Cardiac fibroblast (primary cell): ENCODE measurements around the gene WWC2.
"Not testable (repeated sequence)": the region's sequence is repeated elsewhere in the genome, so short reads cannot be mapped to it uniquely, and the experiment has no call there.

Experiments used
- DNase-seq, 2 donors: peaks; one replicate each; pipeline versions ENCODE4 v3.0.0 to v3.0.0-alpha.2; 2010; ENCODE audit warnings: low read depth in 2 of 2
- H3K4me3 ChIP-seq, 2 donors: replicated peaks in 1 of 2; 1 replicate in 1 of 2; 2 replicates in 1 of 2; pipeline ENCODE4 v1.5.1; 2011; ENCODE audit warnings: low read depth in 2 of 2, low read length in 2 of 2, mild to moderate bottlenecking in 2 of 2, moderate library complexity in 1 of 2
- CTCF ChIP-seq: IDR thresholded peaks from one replicate; pipeline ENCODE4 v1.5.1; 2011; ENCODE audit warnings: low read depth, mild to moderate bottlenecking, low read length, inconsistent platforms

WWC2 gene

GRCh38 chr4:183191630-183192029 lies 92.6 kb downstream of the WWC2 start:
- TF ChIP-seq CTCF, result no peak
- H3K4me3 ChIP-seq, result no peak overlapping the region
- DNase-seq, result no peak

GRCh38 chr4:183192571-183192970 lies 93.5 kb downstream of the WWC2 start:
- H3K4me3 ChIP-seq, result no peak overlapping the region
- no peak for TF ChIP-seq CTCF
- DNase-seq, result no peak

- not testable (repeated sequence) for H3K4me3 ChIP-seq, DNase-seq
Observed at GRCh38 chr4:183193730-183194338, 94.8 kb downstream of the WWC2 start.

GRCh38 chr4:183195534-183195933 lies 96.5 kb downstream of the WWC2 start:
- no peak for TF ChIP-seq CTCF
- DNase-seq, result peak in 1 of 2 donors; percentile 12

GRCh38 chr4:183197140-183197539 lies 98.1 kb downstream of the WWC2 start:
- no peak for TF ChIP-seq CTCF
- H3K4me3 ChIP-seq, result no peak overlapping the region
- no peak for DNase-seq

More at GRCh38 chr4:183195534-183195933, 96.5 kb downstream of the WWC2 start:
- no peak overlapping the region for H3K4me3 ChIP-seq

- no peak overlapping the region for H3K4me3 ChIP-seq
- no peak for TF ChIP-seq CTCF
- peak; percentile 96 to 97 for DNase-seq
Observed at GRCh38 chr4:183200453-183200852, 101.4 kb downstream of the WWC2 start.

- no peak for TF ChIP-seq CTCF
- DNase-seq, result peak; percentile 33 to 95
Observed at GRCh38 chr4:183201331-183201730, 102.3 kb downstream of the WWC2 start.

More at GRCh38 chr4:183201331-183201730, 102.3 kb downstream of the WWC2 start:
- no peak overlapping the region for H3K4me3 ChIP-seq
